HG03039 (cell line): ENCODE measurements around the gene NXF3.
"Not testable (repeated sequence)": the region's sequence is repeated elsewhere in the genome, so short reads cannot be mapped to it uniquely, and the experiment has no call there.

Experiments used
- ATAC-seq: cut with Tn5 transposase; IDR thresholded peaks from one replicate; pipeline ENCODE4 v1.9.1; 2021; ENCODE audit warnings: mild to moderate bottlenecking, moderate library complexity; ENCODE audit not compliant: unreplicated experiment

The NXF3 gene, protein sequence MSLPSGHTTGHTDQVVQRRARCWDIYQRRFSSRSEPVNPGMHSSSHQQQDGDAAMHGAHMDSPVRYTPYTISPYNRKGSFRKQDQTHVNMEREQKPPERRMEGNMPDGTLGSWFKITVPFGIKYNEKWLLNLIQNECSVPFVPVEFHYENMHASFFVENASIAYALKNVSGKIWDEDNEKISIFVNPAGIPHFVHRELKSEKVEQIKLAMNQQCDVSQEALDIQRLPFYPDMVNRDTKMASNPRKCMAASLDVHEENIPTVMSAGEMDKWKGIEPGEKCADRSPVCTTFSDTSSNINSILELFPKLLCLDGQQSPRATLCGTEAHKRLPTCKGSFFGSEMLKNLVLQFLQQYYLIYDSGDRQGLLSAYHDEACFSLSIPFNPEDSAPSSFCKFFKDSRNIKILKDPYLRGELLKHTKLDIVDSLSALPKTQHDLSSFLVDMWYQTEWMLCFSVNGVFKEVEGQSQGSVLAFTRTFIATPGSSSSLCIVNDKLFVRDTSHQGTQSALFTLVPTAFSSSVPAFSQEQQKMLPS

DNA sequence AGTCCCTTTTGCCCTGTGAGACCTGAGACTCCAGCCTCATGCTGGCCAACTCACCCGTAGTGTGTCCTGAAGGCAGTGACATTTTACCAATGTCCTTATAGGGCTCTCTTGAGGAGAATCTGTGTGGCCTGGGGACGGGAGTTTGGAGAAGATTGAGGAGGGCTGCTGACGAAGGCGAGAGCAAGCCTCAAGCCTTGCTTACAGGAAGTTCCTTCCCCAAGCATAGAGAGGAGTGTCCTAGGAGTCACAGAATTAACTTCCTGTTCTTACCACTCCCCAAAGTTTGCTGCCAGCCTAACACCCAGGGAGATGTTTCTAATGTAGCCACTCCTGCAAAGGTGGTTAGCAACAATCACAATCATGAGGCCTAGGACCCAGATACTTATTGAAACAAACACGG is at the start of gene NXF3:
Gene NXF3, minus strand, starts transcription at position 202 of the 400 bp plus-strand sequence. Its CDS starts 120 bp downstream, at position 82.
- ATAC-seq = no peak

DNA sequence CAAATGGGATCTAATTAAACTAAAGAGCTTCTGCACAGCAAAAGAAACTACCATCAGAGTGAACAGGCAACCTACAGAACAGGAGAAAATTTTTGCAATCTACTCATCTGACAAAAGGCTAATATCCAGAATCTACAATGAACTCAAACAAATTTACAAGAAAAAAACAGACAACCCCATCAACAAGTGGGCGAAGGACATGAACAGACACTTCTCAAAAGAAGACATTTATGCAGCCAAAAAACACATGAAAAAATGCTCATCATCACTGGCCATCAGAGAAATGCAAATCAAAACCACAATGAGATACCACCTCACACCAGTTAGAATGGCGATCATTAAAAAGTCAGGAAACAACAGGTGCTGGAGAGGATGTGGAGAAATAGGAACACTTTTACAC is 43.6 kb upstream of the NXF3 start:
- ATAC-seq = not testable (repeated sequence)

DNA sequence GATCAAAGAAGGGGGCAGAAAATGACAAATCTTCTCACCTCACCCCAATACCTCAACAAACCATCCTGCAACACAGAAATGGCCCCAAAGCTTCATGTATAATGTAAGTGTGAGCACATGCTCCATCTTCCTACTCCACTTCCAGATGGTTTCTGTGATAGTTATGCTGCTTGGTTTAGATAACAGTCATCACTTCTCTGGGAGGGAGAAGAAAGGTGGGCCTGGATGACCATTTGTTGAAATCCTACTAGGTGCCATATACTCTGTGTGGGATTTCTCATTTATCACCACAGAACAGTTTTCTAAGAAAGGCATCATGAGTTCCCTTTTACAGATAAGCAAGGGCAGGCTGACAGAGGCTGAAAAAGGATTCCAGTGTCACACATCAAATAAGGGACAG is 31.3 kb upstream of the NXF3 start:
- ATAC-seq = no peak

DNA sequence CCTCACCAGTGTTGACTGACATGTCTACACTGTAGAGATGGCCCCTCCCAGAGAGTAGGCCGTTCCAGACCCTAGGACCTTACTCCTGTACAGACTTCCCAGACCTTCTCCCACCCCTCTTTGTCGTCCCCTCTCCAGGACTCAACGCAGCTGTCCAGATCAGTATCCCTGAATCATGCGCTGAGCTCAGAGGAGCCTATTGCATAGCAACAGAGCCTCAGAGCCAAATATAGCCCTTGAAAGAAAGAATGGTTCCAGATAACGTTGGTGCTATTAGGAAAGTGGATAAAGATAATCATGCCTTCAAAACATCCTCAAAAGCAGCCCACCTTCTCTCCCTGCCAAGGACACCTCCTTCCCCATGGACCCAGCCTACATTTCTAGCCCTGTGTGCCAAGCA is 27.8 kb upstream of the NXF3 start:
- ATAC-seq = no peak

DNA sequence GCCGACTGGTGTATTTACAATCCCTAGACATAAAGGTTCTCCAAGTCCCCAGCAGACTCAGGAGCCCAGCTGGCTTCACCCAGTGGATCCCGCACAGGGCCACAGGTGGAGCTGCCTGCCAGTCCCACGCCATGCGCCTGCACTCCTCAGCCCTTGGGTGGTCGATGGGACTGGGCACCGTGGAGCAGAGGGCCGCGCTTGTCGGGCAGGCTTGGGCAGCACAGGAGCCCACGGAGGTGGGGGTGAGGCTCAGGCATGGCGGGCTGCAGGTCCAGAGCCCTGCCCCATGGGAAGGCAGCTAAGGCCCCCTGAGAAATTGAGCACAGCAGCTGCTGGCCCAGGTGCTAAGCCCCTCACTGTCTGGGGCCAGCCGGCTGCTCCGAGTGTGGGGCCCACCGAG is 24.0 kb upstream of the NXF3 start:
- ATAC-seq = not testable (repeated sequence)

DNA sequence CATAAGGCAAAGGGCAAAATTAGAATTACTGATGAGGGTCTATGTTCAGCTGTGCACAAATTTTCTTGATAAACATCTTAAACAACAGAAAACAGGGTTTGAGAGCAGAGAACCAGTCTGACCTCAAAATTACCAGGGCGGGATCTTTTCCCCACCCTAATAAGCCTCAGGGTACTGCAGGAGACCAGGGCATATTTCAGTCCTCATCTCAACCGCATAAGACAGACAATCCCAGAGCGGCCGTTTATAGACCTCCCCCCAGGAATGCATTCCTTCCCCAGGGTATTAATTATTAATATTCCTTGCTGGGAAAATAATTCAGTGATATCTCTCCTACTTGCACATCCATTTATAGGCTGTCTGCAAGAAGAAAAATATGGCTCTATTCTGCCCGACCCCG is 16.6 kb upstream of the NXF3 start:
- not testable (repeated sequence) for ATAC-seq

DNA sequence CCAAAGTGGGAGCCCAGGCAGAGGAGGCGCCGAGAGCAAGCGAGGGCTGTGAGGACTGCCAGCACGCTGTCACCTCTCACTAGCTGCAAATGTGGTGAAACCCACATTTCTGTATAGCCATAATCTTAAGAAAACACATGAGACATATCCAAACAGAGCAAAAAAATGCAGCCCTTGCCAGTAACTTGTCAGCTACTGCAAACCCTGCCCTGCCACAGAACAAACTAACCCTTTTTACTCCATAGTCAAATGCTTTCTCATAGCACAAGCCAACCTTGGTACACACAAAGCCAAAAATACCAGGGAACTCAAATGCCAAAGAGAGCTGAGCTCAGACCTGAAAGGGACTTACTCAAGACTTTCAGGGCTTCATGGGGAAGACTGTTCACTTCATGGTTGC is 14.9 kb upstream of the NXF3 start:
- no peak for ATAC-seq

DNA sequence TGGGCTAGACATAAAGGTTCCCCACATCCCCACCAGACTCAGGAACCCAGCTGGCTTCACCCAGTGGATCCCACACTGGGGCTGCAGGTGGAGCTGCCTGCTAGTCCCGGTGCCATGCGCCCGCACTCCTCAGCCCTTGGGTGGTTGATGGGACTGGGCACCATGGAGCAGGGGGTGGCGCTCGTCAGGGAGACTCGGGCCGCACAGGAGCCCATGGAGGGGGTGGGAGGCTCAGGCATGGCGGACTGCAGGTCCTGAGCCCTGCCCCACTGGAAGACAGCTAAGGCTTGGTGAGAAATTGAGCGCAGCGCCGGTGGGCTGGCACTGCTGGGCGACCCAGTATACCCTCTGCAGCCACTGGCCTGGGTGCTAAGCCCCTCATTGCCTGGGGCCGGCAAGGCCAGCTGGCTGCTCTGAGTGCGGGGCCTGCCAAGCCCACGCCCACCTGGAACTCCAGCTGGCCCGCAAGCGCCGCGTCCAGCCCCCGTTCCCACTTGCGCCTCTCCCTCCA is 14.3 kb upstream of the NXF3 start:
- ATAC-seq = not testable (repeated sequence)

DNA sequence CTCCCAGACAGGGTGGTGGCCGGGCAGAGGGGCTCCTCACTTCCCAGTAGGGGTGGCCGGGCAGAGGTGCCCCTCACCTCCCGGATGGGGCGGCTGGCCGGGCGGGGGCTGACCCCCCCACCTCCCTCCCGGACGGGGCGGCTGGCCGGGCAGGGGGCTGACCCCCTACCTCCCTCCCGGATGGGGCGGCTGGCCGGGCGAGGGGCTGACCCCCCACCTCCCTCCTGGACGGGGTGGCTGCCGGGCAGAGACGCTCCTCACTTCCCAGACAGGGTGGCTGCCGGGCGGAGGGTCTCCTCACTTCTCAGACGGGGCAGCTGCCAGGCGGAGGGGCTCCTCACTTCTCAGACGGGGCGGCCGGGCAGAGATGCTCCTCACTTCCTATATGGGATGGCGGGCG is 11.4 kb upstream of the NXF3 start:
- not testable (repeated sequence) for ATAC-seq

DNA sequence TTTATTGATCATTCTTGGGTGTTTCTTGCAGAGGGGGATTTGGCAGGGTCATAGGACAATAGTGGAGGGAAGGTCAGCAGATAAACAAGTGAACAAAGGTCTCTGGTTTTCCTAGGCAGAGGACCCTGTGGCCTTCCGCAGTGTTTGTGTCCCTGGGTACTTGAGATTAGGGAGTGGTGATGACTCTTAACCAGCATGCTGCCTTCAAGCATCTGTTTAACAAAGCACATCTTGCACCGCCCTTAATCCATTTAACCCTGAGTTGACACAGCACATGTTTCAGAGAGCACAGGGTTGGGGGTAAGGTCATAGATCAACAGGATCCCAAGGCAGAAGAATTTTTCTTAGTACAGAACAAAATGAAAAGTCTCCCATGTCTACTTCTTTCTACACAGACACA is 10.9 kb upstream of the NXF3 start:
- not testable (repeated sequence) for ATAC-seq

DNA sequence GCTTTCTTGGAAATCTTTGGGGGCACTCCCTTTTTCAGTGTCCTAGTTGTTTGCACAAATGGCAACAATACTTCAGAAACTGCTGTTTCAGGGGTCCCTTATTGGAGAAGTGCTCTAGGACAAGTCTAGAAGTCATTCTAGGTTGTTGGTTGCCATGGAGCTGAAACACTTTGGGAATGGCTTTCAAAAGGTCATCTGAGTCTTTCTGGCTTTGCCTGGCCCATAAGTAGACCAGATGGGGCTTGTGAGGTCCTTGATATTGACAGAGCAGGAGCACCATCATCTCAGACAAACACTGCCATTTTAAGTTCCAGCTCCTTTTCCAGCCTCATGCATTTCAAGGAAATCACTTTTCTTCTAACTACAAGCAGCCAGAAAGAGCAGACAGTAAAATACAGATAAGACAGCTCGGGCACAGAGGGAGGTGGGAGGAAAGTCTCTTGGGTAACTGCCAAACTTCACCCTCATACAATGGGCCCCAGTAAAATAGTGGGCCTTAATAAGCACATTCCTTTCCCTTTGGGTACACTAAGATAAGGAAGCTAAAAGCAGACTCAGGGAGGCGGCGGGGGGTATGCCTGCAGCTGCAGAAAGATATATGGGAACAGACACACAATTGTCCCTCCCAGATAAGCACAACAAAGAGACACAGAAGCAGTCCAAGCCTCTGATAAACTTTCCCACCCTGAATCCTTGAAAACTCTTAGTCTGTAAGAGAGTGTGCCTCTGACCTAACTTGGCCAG is 8.5 kb upstream of the NXF3 start:
- ATAC-seq = no peak

DNA sequence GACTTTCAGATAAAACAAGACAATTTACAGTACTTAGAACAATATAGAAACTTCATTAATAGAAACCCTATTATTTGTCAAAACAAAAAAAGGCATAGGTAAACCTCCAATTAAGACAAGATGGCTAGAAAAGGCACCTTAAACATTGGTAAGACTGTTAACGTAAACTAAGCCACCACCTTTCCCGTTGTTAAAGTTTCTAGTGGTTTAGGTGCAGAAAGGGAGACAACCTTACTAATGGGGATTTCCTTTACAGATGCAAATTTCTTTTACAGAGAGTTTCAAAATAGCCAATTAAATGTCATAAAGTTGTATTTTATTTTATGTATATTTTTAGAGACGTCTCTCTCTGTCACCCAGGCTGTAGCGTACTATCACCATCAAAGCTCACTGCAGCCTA is 7.5 kb upstream of the NXF3 start:
- ATAC-seq = no peak

DNA sequence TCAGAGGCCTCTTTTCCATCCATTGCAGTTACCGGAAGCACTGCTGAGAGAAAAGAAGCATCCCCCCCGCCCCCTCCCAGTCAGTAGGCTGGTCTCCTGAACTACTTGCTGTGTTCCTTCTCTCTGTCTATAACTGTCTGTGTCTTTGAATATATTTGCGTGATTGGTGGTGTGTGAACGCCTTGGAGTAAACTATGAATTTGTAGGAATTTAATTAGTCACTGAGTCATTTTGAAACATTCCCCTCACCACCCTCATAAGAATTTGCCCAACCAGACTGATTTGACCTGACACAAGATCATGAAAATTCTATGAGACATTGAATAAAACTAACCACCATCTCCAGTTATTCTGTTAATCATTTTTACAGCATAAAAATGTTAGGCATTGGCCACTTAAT is 6.7 kb upstream of the NXF3 start:
- no peak for ATAC-seq

DNA sequence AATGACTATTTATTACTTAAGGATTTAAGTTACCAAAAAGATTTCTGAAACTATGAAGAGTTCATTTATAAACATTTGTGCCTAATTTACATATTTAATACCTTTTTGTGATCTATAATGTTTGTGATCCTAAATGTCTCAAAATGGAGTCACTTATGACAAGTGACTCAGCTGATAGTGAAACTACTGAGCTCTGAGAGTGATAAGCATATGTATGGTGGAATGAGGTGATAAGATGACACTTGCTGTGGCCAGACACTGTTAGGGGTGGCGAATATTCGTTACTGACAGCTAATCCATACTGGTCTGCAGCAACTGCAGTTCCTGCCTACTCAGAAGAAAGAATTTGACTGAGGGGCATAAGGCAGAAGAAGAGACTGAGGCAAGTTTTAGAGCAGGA is 5.5 kb upstream of the NXF3 start:
- ATAC-seq = no peak

DNA sequence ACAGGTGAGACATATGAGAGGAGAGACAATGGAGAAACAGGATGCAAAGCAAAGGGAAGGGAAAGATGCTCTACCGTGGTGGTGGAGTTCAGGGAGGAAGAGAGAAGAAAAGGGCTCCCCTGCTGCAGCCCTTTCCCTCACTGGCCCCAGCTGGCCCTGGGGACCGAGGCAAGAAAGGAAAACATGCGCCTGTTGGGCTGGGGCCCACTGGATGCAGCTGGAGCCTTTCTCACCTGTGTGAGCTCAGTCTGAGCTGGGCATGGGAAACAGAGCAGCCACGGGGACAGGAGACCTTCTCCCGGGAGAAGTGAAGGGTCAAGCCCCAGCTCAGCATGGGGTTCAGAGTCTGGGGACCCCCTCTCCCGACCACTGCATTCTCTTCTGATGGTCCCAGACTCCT is 11.9 kb downstream of the NXF3 start:
- no peak for ATAC-seq

DNA sequence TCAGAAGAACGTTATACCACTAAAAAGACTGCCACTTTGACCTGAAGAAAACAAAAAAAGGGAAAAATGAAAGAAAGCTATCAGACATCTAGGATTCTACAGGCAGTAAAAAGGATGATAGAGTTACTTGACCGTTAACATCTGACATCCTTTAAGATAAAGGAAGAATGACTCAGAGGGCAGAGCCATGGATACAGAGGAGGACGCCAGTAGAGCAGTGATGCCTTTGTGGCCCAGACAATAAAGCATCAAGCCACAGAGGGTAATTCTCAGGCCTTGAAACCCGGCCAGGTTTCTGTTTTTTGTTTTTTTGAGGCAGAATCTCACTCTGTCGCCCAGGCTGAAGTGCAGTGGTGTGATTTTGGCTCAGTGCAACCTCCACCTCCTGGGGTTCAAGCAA is 19.5 kb downstream of the NXF3 start:
- no peak for ATAC-seq

DNA sequence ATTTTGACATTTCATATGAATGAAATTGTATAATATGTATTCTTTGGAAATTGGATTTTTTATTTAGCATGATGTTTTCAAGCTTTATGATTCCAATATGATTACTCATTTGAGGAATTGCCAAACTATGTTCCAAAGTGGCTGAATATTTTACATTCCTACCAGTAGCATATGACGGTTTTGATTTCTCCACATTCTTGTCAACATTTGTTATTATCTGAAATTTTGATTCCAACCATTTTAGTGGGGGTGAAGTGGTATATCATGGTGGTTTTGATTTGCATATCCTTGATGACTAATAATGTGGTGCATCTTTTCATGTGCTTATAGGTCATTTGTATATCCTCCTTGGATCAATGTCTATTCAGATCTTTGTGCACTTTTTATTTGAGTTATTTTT is 26.3 kb downstream of the NXF3 start:
- ATAC-seq = no peak

DNA sequence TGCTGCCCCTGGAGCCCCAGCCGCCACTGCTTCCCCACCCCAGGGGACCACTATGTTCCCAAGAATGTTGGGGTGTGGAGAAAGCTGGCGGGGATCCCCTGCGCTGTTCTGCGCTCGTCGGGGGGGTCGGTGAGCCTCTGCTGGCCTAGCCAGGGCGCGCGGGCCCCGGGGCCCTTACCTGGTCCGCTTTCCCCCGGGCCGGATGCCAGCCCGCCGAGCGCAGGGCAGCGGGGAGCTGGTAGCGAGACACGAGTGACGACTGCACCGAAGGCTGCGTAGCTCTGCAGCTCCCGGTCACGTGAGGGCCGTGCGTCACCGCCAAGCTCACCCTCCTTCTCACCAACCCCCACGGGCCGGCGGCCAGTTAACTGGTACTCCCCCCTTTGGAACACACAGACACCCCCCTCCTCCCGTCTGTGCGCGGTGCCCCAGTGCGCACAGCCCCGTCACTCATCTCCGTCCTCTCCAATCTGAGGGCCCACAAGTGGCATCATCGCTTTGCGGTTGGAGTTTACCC is 29.0 kb downstream of the NXF3 start, which contains the start of gene BEX1:
Gene BEX1, minus strand, starts transcription at position 254 of the 517 bp plus-strand sequence. CDS start 897 bp downstream, outside the sequence.
- no peak for ATAC-seq

DNA sequence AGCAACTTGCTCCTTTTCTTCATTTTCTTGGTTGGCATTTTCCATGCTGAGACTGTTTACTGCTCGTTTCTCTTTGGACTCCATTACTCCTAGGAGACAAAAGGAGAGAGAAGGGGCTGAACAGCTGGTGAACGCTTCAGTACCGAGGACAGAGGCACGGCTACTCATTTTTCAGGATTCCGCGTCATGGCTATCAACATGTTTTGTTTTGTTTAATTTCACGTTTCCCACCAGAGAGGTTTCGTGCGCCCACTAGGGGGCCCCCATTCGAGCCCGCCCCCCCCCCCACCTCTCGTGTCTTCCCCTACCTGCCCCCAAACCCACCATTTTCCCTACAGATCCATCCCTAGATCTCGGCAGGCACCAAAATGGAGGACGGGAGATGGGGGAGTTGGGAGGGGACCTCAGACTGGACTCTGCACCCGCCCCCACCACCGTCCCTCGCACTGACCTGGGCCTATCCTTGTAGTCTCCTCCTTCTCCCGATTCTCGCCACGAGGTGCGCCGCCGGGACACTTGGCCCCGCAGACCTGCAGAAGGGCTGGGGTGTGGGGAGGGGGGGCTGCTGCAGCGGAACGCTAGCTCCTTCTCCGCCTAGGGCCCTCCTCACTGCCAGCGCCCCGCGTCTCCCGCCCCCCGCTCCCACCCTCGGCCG is 29.6 kb downstream of the NXF3 start:
- ATAC-seq = no peak

DNA sequence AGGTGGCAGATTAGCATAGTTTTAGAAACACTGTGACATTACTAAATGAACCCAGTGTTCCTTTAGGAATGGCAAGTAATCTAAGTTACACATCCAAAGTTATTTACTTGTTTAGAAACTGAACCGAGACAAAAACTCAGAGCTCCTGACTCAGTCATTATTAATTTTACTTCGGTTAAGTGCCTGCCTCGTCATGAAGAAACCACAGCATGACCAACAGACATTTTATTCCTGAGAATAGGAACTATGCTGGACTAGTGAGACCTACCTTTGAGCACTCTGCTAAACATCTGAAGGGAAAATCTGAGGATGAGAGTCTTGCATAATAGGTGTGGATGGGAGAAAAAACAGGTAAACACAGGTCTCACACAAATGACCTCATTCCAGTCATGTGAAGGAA is 31.5 kb downstream of the NXF3 start:
- no peak for ATAC-seq

DNA sequence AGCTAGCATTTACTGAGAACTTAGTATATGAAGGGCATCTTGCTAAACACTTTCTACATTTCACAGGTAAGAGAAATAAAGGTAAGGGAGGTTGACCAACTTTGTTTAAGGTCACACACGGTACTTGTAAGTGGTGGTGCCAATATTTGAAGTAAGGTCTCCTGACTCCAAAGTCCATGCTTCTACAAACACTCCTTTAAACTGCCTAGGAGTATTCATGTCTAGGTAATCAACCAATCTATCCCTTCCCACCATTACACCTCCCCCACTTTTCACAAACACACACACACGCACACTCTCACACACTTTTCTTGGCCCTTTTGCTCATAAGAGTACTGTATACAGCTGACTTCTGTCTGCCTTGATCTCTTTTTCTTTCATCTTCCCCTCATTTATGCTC is 36.0 kb downstream of the NXF3 start:
- no peak for ATAC-seq
